ENCODE results near the gene NUP93. TPM values are rescaled to one million over a fixed set of nuclear protein-coding genes. Genes with fewer than 3 reads are reported as not detected.

Gene NUP93
- total and polyA plus RNA-seq, 2 of the 8 experiments (the other 6 are each of a cell fraction or from before 2014, with no cell fraction given), result 147 to 201 TPM

DNA sequence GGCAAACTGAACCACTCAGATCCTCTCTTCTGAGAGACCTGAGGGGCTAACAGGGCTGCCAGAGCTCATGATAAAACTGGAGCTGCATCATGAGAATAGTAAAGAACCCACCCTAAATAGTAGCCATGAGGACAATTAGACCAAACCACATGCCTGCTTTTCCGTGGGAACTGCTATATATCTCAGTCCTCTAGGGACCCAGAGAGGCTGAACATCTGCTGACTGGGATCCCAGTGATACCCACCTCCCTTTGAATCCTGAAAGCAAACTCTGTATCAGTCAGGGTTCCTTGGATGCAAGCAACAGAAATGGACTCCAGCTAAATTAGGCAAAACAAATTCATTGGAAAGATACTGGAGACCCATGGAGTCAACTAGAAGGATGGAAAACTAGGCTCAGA is 41.2 kb upstream of the NUP93 start:
- no peak for DNase-seq (ENCODE audit: low read depth in 1 of 2, low spot score in 2 of 2)
- H3K4me3 ChIP-seq (ENCODE audit: extremely low read depth in 1 of 4, insufficient read depth in 2 of 4, low read depth in 3 of 4, low read length in 4 of 4), result no peak overlapping the region
- no peak overlapping the region for H2BK20ac ChIP-seq (ENCODE audit: low read length)
- H3K4ac ChIP-seq (replicated peaks; ENCODE audit: insufficient read length, low read depth, low read length), result no peak overlapping the region
- H2AK5ac ChIP-seq (ENCODE audit: low read depth, low read length), result no peak overlapping the region
- H2BK120ac ChIP-seq (replicated peaks; ENCODE audit: low read depth, low read length), result no peak overlapping the region
- no peak overlapping the region for H2BK5ac ChIP-seq (ENCODE audit: low read depth, low read length)
- peaks cover 0 to 1% (median under 1%) of the 10 kb centered on the region in 4 experiments; a peak in 3 of 7 replicates for H3K27me3 ChIP-seq (replicated peaks in 1 of 4; ENCODE audit: control insufficient read depth in 3 of 4, extremely low read depth in 1 of 4, insufficient read depth in 3 of 4, low read length in 3 of 4)
- H3K9me3 ChIP-seq (ENCODE audit: insufficient read depth in 2 of 2, low read depth in 1 of 2, low read length in 1 of 2), result no peaks in the 10 kb centered on the region
- no peak overlapping the region for H3K27ac ChIP-seq (ENCODE audit: low read depth, low read length)
- ChIA-PET CTCF (ENCODE audit: partially characterized antibody) (interaction anchor here (0.8 to 2.9 kb wide), 8 partner anchors 9 to 172 kb away, joined by 3 to 10 read pairs (median 4); no protein-coding TSS in a partner anchor), POLR2A (ENCODE audit: partially characterized antibody) (no interaction called here)
- H3K18ac ChIP-seq (ENCODE audit: extremely low read depth, low read length), result no peak overlapping the region
- no peaks in the 10 kb centered on the region for H3K79me1 ChIP-seq (ENCODE audit: low read depth, low read length)
- no peak overlapping the region for H2BK12ac ChIP-seq (ENCODE audit: low read depth, low read length)
- no peak overlapping the region for H3K14ac ChIP-seq (ENCODE audit: insufficient read length)
- H3K23ac ChIP-seq (ENCODE audit: insufficient read length), result no peak overlapping the region
- no peak overlapping the region for H3K56ac ChIP-seq (replicated peaks; ENCODE audit: insufficient read length, low read depth, low read length)
- H3K9ac ChIP-seq (replicated peaks in 1 of 4; ENCODE audit: extremely low read depth in 1 of 4, low read depth in 3 of 4, low read length in 3 of 4), result no peak overlapping the region
- no peaks in the 10 kb centered on the region; a peak in 1 of 7 replicates for H3K4me1 ChIP-seq (replicated peaks in 1 of 4; ENCODE audit: control insufficient read depth in 3 of 4, insufficient read depth in 4 of 4, low read length in 3 of 4)
- no peak overlapping the region for H2BK15ac ChIP-seq (ENCODE audit: low read length)
- H3K36me3 ChIP-seq (ENCODE audit: control insufficient read depth in 2 of 4, insufficient read depth in 4 of 4, low read length in 3 of 4), result no peaks in the 10 kb centered on the region
- no peaks in the 10 kb centered on the region for H3K23me2 ChIP-seq (ENCODE audit: low read depth, low read length)
- H3K4me2 ChIP-seq (ENCODE audit: insufficient read depth in 1 of 2, low read depth in 2 of 2, low read length in 2 of 2), result no peak overlapping the region
- FAIRE-seq, result no peak
- no peaks in the 10 kb centered on the region for H3K79me2 ChIP-seq (ENCODE audit: control insufficient read depth in 1 of 2, insufficient read depth in 2 of 2, low read length in 2 of 2)
- no peaks in the 10 kb centered on the region for H4K20me1 ChIP-seq (replicated peaks in 1 of 2; ENCODE audit: control insufficient read depth in 1 of 2, insufficient read depth in 2 of 2, low read length in 2 of 2)
- no peak overlapping the region for H4K91ac ChIP-seq (replicated peaks; ENCODE audit: insufficient read length, low read length)
- H4K8ac ChIP-seq (ENCODE audit: extremely low read depth, insufficient read depth, low read length), result no peak overlapping the region
- no peak overlapping the region for H4K5ac ChIP-seq (ENCODE audit: insufficient read length, low read depth, low read length)
- TF ChIP-seq ASH2L (IDR thresholded peaks at IDR 0.05; ENCODE audit: low read length), result no peak
- TF ChIP-seq, protein P1, sequence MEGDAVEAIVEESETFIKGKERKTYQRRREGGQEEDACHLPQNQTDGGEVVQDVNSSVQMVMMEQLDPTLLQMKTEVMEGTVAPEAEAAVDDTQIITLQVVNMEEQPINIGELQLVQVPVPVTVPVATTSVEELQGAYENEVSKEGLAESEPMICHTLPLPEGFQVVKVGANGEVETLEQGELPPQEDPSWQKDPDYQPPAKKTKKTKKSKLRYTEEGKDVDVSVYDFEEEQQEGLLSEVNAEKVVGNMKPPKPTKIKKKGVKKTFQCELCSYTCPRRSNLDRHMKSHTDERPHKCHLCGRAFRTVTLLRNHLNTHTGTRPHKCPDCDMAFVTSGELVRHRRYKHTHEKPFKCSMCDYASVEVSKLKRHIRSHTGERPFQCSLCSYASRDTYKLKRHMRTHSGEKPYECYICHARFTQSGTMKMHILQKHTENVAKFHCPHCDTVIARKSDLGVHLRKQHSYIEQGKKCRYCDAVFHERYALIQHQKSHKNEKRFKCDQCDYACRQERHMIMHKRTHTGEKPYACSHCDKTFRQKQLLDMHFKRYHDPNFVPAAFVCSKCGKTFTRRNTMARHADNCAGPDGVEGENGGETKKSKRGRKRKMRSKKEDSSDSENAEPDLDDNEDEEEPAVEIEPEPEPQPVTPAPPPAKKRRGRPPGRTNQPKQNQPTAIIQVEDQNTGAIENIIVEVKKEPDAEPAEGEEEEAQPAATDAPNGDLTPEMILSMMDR (IDR thresholded peaks at IDR 0.05; ENCODE audit: control extremely low read depth in 1 of 3, insufficient read depth in 1 of 3, low read depth in 1 of 3, low read length in 3 of 3), result peak in 1 of 3 experiments; percentile 14; a peak in 1 of 4 replicates
- 78% methylated on average over 1 of the region's 1 CpG; no CpG with 5 or more reads in 1 of the 2 experiments for WGBS, 2 experiments (ENCODE audit: extremely low coverage in 1 of 2, insufficient coverage in 1 of 2, insufficient read length in 1 of 2, insufficient replicate concordance in 2 of 2, low coverage in 1 of 2, low lambda C conversion rate in 2 of 2, missing lambda C conversion rate in 1 of 2)
- no peak overlapping the region for H2AFZ ChIP-seq (ENCODE audit: low read length)

Measured in H1 (cell line).